T-helper 17 cell (primary cell): ENCODE results near the gene VSTM4. TPM values are rescaled to one million over a fixed set of nuclear protein-coding genes. Genes with fewer than 3 reads are reported as not detected.

Experiments used
- ATAC-seq: fragments of 150-1000 bp; cut with Tn5 transposase; 2 replicates; pipeline ENCODE4 v1.10.0; 2021; ENCODE audit warnings: mild to moderate bottlenecking, moderate library complexity
- DNase-seq, 3 donors: peaks; one replicate each; pipeline versions ENCODE4 v3.0.0 to v3.0.0-alpha.2; 2020 to 2021
- H3K9me3 ChIP-seq: one replicate; pipeline ENCODE4 v1.7.0; 2013; ENCODE audit warnings: low read length, mild to moderate bottlenecking; ENCODE audit not compliant: control insufficient read depth, poor library complexity, severe bottlenecking
- H3K27ac Mint-ChIP-seq: one replicate; pipeline ENCODE4 v1.8.0; 2022; ENCODE audit warnings: mild to moderate bottlenecking, moderate library complexity, mixed read lengths
- H3K27me3 Mint-ChIP-seq: one replicate; pipeline ENCODE4 v1.8.0; 2022; ENCODE audit warnings: mixed read lengths
- H3K36me3 Mint-ChIP-seq: one replicate; pipeline ENCODE4 v1.8.0; 2022; ENCODE audit warnings: low read depth, mixed read lengths
- H3K4me1 Mint-ChIP-seq: one replicate; pipeline ENCODE4 v1.8.0; 2022; ENCODE audit warnings: mild to moderate bottlenecking, mixed read lengths
- H3K4me3 Mint-ChIP-seq: one replicate; pipeline ENCODE4 v1.8.0; 2022; ENCODE audit warnings: mild to moderate bottlenecking, moderate library complexity, mixed read lengths
- total RNA-seq, 4 donors: library from RNA in 2 of 4; stranded (reverse) in 2 of 4; gene quantifications; one replicate each; pipeline ENCODE4 v1.2.3 and lab custom pipeline; 2022 to 2026

Gene VSTM4
- total RNA-seq, 2 donors from 2014 or later, result not detected

DNA sequence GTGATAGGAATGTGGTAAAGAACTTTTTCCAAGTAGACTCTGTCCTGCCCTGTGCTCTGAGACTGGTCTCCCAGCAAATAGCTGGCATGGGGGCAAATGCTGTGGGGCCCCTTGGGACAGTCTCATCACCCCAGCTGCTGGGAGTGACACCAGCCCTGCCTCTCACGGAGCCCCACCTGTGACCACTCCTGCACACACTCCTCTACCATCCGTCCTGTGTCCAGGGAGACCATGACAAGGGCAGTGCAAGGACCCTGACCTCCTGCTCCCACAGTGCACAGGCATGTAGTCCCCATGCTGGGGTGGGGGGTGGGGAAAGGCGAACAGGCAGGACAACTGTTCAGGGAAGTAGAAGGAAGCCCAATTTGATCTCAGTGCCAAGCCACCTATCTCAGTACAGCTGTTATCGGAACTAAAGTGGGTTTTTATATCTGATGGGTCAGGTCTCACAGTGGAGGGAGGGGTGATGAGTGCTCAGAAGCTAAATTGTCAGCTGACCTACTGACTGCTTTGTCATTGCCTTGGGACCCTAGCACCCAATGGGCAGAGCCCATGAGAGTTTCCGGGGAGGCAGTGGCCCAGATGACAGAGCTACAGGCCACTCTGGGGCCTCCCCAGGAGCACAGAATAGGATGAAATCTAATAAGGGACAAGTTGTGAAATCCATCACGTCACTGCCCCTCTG is 24.5 kb downstream of the VSTM4 start:
- Mint-ChIP-seq H3K27me3 (peaks cover 19% of the 10 kb centered on the region), H3K27ac (no peak overlapping the region), H3K4me3 (no peak overlapping the region), H3K4me1 (no peaks in the 10 kb centered on the region), H3K36me3 (no peaks in the 10 kb centered on the region)
- no peak for DNase-seq
- peaks cover 4% of the 10 kb centered on the region for H3K9me3 ChIP-seq
- no peak for ATAC-seq

DNA sequence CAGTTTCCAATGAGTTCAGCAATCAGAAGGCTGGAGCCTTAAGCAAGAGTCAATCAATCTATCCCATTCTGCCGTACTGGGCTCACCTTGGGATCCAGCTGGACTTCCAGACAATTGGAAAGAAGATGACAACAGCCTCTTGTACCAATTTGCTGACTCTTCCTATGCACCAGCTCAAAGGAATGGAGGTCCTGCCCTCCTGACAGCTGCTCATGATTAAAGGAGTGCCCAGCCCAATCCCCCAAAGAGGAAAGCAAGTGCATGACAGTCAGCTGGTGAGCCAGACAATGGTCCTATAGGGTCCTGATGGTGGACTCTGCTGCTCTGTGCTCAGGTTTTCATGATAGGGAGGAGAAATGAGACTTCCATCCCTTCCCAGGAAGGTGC is 25.1 kb downstream of the VSTM4 start:
- DNase-seq, result no peak

DNA sequence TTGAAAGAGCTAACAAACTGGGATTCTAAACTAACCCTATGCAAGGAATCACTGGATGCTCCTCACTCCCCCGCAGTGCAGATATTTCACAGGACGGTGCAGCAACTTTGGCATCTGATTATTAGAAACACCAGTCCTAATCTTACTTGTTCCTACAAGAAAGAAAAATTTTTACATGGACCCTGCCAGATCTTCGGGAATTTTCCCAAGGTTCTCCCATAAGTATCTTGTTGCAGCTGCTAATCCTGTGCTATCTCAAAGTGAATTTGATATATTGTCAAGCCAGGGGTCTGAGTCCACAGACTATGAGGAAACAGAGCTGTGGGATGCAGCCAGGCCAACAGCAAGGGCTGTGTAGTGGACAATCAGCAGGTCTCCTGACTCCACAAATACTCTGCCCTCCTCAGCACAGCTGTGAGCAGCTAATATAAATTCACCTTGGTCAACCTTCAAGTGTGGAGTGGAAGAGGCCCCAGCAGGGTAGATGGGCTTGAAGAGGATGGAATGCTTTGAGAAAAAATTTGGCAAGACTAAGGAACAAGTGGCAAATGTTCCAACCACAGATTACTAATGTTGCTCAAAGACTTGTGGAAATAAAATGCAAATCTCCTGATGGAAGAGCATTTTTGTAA is 25.6 kb downstream of the VSTM4 start:
- no peaks in the 10 kb centered on the region for H3K36me3 Mint-ChIP-seq
- no peaks in the 10 kb centered on the region for H3K4me1 Mint-ChIP-seq
- no peak overlapping the region for H3K4me3 Mint-ChIP-seq
- peaks cover 4% of the 10 kb centered on the region for H3K9me3 ChIP-seq
- peaks cover 19% of the 10 kb centered on the region for H3K27me3 Mint-ChIP-seq
- H3K27ac Mint-ChIP-seq, result no peak overlapping the region
- ATAC-seq (no peak), DNase-seq (no peak)

More for the DNA sequence above, 25.1 kb downstream of the VSTM4 start:
- peaks cover 4% of the 10 kb centered on the region for H3K9me3 ChIP-seq
- no peaks in the 10 kb centered on the region for H3K4me1 Mint-ChIP-seq
- no peak for ATAC-seq
- no peak overlapping the region for H3K4me3 Mint-ChIP-seq
- no peaks in the 10 kb centered on the region for H3K36me3 Mint-ChIP-seq
- no peak overlapping the region for H3K27ac Mint-ChIP-seq
- peaks cover 19% of the 10 kb centered on the region for H3K27me3 Mint-ChIP-seq

DNA sequence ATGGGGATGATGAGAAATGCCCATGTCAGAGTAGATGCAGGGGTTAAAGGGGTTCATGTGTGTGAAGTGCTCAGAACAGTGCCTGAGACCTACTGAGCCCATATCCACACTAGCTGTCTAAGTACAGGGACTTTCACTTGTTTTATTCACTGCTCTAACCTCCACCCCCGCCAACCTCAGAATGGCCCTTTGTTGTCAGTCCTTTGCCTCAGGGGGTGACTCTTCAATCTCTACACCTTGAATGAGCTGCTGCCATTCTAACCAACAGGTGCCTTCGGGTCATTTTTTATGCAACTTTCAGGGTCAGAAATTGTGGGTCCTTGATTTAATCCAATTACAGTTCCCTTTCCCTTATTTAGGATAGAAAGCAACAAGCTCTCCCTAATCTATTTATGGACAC is 26.2 kb downstream of the VSTM4 start:
- ATAC-seq (no peak), DNase-seq (no peak)
- no peak overlapping the region for H3K4me3 Mint-ChIP-seq
- no peaks in the 10 kb centered on the region for H3K36me3 Mint-ChIP-seq
- H3K9me3 ChIP-seq, result peaks cover 4% of the 10 kb centered on the region
- H3K4me1 Mint-ChIP-seq, result no peaks in the 10 kb centered on the region
- H3K27ac Mint-ChIP-seq, result no peak overlapping the region
- peaks cover 19% of the 10 kb centered on the region for H3K27me3 Mint-ChIP-seq

DNA sequence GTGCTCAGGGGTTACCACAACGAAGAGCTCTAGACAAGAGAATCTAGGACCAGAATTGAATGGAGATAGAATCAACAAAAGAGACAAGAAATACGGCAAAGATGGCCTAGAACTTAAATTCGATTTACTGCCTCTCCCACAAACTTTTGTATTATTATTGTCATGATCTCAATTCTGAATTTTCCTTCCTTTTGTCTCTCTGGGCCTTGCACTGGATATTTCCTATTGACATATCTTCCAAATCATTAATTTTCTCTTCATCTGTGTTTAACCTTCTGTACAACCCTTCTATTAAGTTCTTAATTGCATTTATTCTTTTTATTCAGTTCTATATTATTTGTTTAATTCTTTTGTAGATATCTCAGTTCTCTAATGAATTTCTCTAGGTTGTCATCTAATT is 28.4 kb downstream of the VSTM4 start:
- H3K4me1 Mint-ChIP-seq, result no peaks in the 10 kb centered on the region
- H3K9me3 ChIP-seq, result peaks cover 4% of the 10 kb centered on the region
- H3K27me3 Mint-ChIP-seq, result peaks cover 9% of the 10 kb centered on the region
- ATAC-seq (no peak), DNase-seq (no peak)
- no peak overlapping the region for H3K27ac Mint-ChIP-seq
- no peak overlapping the region for H3K4me3 Mint-ChIP-seq
- H3K36me3 Mint-ChIP-seq, result no peaks in the 10 kb centered on the region

DNA sequence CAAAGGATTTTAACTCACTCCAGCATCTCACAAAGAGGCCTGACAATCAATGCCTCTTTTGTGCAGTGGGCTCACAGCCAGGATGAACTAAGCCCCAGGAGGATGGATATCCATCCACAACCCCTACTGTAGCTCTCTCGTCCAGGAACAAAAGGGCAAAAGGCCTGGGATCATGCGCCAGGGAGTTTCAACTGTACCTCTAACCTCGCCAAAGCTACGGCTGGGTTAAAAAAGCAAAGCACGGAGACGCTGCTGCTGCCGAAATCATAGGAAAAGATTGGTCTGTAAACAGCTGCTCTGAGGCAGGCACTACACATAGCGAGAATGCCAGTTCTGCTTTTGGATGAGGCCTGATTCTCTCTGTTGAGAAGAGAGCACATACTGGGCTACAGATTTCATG is 32.1 kb downstream of the VSTM4 start:
- H3K9me3 ChIP-seq, result peaks cover 4% of the 10 kb centered on the region
- Mint-ChIP-seq H3K36me3 (no peaks in the 10 kb centered on the region), H3K4me3 (no peak overlapping the region), H3K27ac (no peak overlapping the region), H3K27me3 (no peaks in the 10 kb centered on the region), H3K4me1 (peaks cover 2% of the 10 kb centered on the region)
- ATAC-seq, result no peak
- no peak for DNase-seq

DNA sequence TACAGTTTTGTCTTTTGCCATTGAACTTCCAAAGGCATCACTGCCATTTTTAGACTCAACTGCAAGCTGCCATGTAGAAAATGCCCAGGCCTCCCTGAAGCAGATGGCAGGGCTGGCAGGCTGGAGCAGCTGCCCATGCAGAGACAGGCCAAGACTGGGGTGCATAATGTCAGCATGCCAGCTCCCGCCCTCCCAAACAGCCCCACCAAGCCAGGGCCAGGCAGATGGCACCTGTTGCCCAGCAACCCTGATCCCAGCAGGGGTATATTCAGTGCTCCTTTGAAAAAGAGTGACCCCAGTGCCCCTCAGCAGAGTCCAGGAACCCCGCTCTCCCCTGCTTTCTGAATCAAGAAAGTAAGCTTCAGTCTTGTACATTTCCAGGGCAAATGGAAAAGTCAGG is 32.6 kb downstream of the VSTM4 start:
- Mint-ChIP-seq H3K36me3 (no peaks in the 10 kb centered on the region), H3K4me3 (no peak overlapping the region), H3K4me1 (peaks cover 2% of the 10 kb centered on the region), H3K27ac (no peak overlapping the region), H3K27me3 (no peaks in the 10 kb centered on the region)
- no peak for DNase-seq
- H3K9me3 ChIP-seq, result peaks cover 4% of the 10 kb centered on the region
- no peak for ATAC-seq

DNA sequence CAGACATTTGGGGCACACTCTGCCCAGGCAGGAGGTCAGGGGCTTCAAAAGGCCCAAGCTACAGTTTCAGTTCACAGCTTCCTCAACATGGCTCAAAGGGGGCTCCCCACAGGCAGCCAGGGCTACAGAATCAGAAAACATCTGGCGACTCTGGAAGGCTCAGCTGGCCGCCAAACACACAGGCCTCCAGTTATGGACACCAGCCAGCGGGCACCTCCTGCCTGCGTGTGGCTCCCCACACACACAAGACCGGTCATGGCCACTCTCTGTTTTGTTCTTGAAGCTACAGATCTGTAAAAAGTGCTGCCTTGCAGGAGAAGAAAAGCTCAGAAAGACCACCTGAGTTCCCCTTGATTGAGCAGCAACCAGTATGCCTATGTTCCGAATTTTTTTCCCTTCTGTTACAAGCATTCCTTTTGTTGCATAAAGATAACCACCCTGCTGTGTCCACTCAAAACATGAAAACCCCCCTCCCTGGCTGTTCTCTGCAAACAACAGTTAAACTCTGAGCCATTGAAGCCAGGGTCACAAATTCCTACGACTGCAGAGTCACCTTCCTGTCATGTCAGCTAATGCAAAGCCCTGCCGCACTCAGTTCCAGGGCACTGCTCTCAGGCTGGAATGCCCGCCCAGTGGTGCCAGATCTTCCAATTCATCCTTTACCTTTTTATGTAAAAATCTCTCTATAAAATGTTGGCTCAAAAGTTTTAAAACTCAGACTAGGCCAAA is 33.6 kb downstream of the VSTM4 start:
- H3K9me3 ChIP-seq, result peaks cover 2% of the 10 kb centered on the region
- ATAC-seq (no peak), DNase-seq (no peak)
- Mint-ChIP-seq H3K4me3 (no peak overlapping the region), H3K27ac (no peak overlapping the region), H3K27me3 (peaks cover 8% of the 10 kb centered on the region), H3K36me3 (peaks cover 2% of the 10 kb centered on the region), H3K4me1 (peaks cover 2% of the 10 kb centered on the region)

DNA sequence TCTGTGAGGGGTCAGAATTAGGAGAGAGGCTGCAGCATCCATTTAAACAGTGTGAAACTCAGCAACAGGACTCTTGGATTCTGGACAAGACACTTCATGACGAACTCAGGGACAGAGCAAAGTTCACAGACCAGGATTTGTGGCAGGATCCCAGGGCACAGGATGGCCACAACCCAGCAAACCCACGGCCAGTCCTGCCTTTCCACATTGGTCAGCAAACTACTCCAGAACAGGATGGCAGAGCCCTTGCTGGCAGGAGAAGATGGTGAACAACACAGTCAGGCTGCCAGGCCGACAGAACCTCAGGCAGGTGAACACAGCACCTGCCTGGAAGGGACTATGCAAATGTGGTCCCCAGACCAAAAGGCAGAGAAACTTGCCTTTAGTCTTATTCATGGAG is 34.4 kb downstream of the VSTM4 start:
- Mint-ChIP-seq H3K36me3 (peaks cover 2% of the 10 kb centered on the region), H3K27ac (no peak overlapping the region), H3K27me3 (peaks cover 15% of the 10 kb centered on the region), H3K4me1 (peaks cover 8% of the 10 kb centered on the region), H3K4me3 (no peak overlapping the region)
- ATAC-seq (no peak), DNase-seq (no peak)
- no peaks in the 10 kb centered on the region for H3K9me3 ChIP-seq

DNA sequence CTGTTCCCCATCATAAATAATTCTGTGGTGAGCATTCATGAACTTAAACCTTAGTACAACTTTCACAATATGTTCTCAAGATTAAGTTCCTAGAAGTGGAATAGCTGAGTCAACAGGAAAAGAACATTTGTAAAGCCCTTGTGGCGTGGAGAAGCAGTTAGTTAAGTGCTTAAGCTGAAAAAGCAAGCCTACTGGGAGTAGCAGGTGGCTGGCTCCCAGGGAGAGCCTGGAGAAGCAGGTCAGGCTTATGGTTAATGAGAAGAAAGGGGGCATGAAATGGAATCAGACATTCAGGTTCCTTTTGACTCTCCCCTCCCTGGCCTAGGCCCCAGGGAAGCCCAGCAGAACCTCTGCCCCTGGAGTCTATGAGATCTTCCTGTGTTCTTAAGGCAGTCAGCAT is 35.3 kb downstream of the VSTM4 start:
- H3K9me3 ChIP-seq, result no peaks in the 10 kb centered on the region
- peaks cover 9% of the 10 kb centered on the region for H3K4me1 Mint-ChIP-seq
- ATAC-seq (no peak), DNase-seq (no peak)
- H3K4me3 Mint-ChIP-seq, result peak overlapping the region; percentile 1
- H3K36me3 Mint-ChIP-seq, result peaks cover 2% of the 10 kb centered on the region
- H3K27me3 Mint-ChIP-seq, result peaks cover 22% of the 10 kb centered on the region
- H3K27ac Mint-ChIP-seq, result no peak overlapping the region

DNA sequence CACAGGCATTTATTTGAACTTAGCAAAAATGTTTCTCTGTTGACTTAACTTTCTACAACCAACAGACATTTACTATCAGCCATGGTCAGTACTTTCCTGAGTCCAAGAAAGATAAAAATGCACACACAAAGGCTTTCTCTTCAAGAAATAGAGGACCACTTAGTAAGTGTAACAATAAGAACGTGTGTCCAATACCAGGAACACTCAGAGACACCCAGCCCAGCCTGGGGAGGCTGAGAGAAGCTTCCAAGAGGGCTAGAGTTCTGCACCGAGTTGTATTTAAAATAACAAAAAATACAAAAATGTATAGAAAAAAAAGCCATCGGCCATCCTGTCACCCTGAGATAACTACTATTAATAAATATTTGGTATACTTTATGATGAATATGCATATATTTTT is 35.8 kb downstream of the VSTM4 start:
- Mint-ChIP-seq H3K27ac (no peak overlapping the region), H3K4me3 (no peak overlapping the region), H3K27me3 (peaks cover 28% of the 10 kb centered on the region), H3K36me3 (peaks cover 2% of the 10 kb centered on the region), H3K4me1 (peaks cover 9% of the 10 kb centered on the region)
- ATAC-seq, result no peak
- no peak for DNase-seq
- no peaks in the 10 kb centered on the region for H3K9me3 ChIP-seq

DNA sequence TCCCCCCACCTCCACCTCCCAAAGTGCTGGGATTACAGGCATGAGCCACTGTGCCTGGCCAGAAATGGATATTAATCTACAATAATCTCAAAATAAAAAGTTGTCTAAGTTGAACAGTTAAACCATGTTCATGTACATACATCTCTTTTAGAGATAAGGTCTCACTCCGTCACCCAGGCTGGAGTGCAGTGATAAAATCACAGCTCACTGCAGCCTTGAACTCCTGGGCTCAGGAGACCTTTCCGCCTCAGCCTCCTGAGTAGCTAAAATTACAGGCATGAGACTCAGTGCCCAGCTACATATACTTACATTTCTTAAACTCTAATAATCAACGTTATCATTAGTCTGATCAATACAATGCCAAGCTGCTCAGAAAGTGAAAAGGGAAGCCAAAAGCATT is 36.2 kb downstream of the VSTM4 start:
- Mint-ChIP-seq H3K27ac (no peak overlapping the region), H3K36me3 (peaks cover 2% of the 10 kb centered on the region), H3K4me3 (no peak overlapping the region), H3K27me3 (peaks cover 32% of the 10 kb centered on the region), H3K4me1 (peaks cover 9% of the 10 kb centered on the region)
- no peak for DNase-seq
- H3K9me3 ChIP-seq, result no peaks in the 10 kb centered on the region
- no peak for ATAC-seq

DNA sequence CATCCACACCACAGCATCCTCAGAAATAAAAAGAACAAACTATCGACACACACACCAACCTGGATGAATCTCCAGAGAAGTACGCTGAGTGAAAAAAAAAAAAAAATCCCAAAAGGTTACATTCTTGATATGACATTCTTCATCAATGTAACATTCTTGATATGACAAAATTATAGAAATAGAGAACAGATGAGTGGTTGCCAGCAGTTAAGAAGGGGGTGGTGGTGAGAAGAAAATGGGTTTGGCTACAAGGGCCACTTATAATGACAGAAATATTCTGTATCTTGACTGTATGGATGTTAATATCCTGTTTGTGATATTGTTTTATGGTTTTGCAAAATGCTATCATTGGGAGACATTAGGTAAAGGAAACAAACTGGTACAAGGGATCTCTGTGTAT is 36.9 kb downstream of the VSTM4 start:
- H3K27ac Mint-ChIP-seq, result no peak overlapping the region
- ATAC-seq (no peak), DNase-seq (no peak)
- peaks cover 32% of the 10 kb centered on the region for H3K27me3 Mint-ChIP-seq
- no peak overlapping the region for H3K4me3 Mint-ChIP-seq
- peaks cover 2% of the 10 kb centered on the region for H3K36me3 Mint-ChIP-seq
- H3K9me3 ChIP-seq, result no peaks in the 10 kb centered on the region
- peaks cover 9% of the 10 kb centered on the region for H3K4me1 Mint-ChIP-seq
